Neuron (in vitro differentiated cells): ENCODE measurements around the gene ARFIP2.

Source experiments
- H2AFZ ChIP-seq: one replicate; pipeline ENCODE4 v1.6.1; 2013; ENCODE audit warnings: low read depth, mild to moderate bottlenecking, inconsistent platforms, low read length, moderate library complexity
- H3K27me3 ChIP-seq: one replicate; pipeline ENCODE4 v1.6.1; 2013; ENCODE audit warnings: low read length; ENCODE audit not compliant: insufficient read depth
- H3K36me3 ChIP-seq: one replicate; pipeline ENCODE4 v1.6.1; 2013; ENCODE audit warnings: low read length; ENCODE audit not compliant: insufficient read depth
- H3K4me1 ChIP-seq: one replicate; pipeline ENCODE4 v1.6.1; 2013; ENCODE audit warnings: low read length; ENCODE audit not compliant: insufficient read depth
- H3K4me3 ChIP-seq: 2 replicates; pipeline ENCODE4 v1.5.1; 2013; ENCODE audit warnings: mild to moderate bottlenecking, low read length, moderate library complexity
- H3K9me3 ChIP-seq: one replicate; pipeline ENCODE4 v1.6.1; 2013; ENCODE audit warnings: low read length

ARFIP2 gene

DNA sequence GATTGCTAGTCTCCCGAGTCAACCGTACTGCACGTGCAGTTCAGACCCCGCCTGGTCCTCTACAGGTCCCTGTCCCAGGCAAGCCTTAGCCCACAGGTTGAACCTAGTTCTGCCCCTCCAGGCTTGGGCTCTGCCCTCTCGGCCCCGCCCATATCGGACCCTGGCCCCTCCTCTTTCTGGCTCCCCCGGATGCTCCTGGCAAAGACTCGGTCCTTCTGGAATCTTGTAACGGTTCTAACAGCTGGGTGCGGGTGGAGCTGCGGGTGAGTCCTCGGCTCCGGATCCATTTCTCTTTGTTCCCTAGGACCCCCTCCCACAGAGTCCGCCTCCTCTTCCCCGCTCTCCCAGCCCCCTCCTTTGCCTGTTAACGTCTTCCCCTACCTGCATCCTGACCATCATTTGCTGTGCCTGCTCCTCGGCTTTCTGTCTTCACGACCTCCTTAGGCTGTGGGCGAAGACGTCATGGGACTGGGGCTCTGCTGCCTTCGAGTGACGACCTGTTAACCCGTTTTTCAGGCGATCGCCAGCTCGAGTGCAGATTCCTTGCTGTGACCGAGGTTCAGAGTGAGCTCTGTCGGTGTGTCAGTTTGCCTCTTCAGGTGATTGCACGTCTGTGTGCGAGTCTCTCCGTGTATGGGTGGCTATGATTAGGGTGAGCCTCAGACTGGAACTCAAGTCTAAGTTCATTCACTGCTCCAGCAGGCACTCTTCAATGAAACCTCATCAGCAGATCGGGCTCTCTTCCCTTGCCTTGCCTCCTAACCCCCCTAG is 16.1 kb upstream of the ARFIP2 start, which contains the start of gene DNHD1:
Gene DNHD1, plus strand, starts transcription at position 212 of the 771 bp plus-strand sequence. CDS start 936 bp downstream, outside the sequence.
- H3K36me3 ChIP-seq, result peaks cover 27% of the 10 kb centered on the region
- no peaks in the 10 kb centered on the region for H3K27me3 ChIP-seq
- H2AFZ ChIP-seq, result no peak within 1 kb of the TSS
- H3K4me3 ChIP-seq, result no peak within 1 kb of the TSS
- no peaks in the 10 kb centered on the region for H3K9me3 ChIP-seq
- H3K4me1 ChIP-seq, result no peaks in the 10 kb centered on the region

DNA sequence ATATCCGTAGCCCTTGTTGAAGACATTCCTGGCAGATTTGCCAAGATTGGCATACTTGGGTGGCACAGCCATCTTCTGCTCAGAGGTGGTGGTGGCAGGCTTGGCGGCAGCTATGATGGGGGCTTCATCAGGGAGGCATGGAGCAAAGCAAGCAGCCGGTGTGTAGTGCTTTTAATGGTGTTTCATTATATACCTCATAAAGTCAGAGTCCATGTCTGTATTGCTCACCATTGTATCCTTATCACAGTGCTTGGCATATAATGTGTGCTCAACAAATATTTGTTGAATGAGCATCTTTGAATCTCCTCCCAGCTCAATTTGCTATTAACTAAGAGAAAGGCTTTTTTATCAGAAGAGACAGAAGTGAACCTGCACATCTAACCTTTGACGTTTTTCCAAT is 8.2 kb upstream of the ARFIP2 start:
- no peak overlapping the region for H3K4me3 ChIP-seq
- no peak overlapping the region for H2AFZ ChIP-seq
- H3K4me1 ChIP-seq, result no peaks in the 10 kb centered on the region
- no peaks in the 10 kb centered on the region for H3K9me3 ChIP-seq
- H3K27me3 ChIP-seq, result no peaks in the 10 kb centered on the region
- H3K36me3 ChIP-seq, result peaks cover 52% of the 10 kb centered on the region

- no peaks in the 10 kb centered on the region for H3K4me1 ChIP-seq
- peaks cover 54% of the 10 kb centered on the region for H3K36me3 ChIP-seq
- H3K4me3 ChIP-seq, result no peak overlapping the region
- no peaks in the 10 kb centered on the region for H3K9me3 ChIP-seq
- no peaks in the 10 kb centered on the region for H3K27me3 ChIP-seq
- no peak overlapping the region for H2AFZ ChIP-seq
These were observed 7.7 kb upstream of the ARFIP2 start for GRCh38 chr11:6488821-6489220.

DNA sequence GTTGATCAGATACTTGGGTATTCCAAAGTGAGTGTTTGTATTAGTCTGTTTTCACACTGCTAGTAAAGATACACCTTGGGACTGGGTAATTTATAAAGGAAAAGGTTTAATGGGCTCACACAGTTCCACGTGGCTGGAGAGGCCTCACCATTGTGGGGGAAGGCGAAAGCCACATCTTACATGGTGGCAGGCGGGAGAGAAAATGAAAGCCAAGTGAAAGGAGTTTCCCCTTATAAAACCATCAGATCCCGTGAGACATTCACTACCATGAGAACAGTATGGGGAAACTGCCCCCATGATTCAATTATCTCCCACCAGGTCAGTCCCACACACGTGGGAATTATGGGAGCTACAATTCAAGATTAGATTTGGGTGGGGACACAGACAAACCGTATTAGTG is 7.2 kb upstream of the ARFIP2 start:
- Histone ChIP-seq H3K9me3 (no peaks in the 10 kb centered on the region), H3K4me3 (no peak overlapping the region), H2AFZ (no peak overlapping the region), H3K4me1 (no peaks in the 10 kb centered on the region), H3K27me3 (no peaks in the 10 kb centered on the region), H3K36me3 (peaks cover 58% of the 10 kb centered on the region)

- H3K4me3 ChIP-seq, result no peak overlapping the region
- H3K27me3 ChIP-seq, result no peaks in the 10 kb centered on the region
- H3K4me1 ChIP-seq, result peaks cover 6% of the 10 kb centered on the region
- H2AFZ ChIP-seq, result no peak overlapping the region
- no peaks in the 10 kb centered on the region for H3K9me3 ChIP-seq
- H3K36me3 ChIP-seq, result peaks cover 66% of the 10 kb centered on the region
These were observed 5.8 kb upstream of the ARFIP2 start for GRCh38 chr11:6486938-6487337.

DNA sequence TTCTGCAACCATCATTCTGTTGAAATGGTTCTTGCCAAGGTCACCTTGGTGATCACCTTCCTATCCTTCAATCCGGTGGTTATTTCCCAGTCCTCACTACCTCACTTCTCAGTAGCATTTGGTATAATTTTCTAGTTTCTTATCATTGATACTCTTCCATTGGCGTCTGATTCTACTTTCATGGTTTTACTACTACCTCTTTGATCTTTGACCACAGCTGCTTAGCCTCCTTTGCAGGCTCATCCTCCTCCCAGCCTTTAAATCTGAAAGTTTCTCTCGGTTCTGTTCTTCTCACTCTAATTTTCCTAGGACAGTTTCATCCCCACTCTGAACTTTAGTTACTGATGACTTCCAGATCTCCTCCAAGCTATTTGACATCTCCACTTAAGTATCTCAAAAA is 5.1 kb upstream of the ARFIP2 start:
- H3K27me3 ChIP-seq, result no peaks in the 10 kb centered on the region
- H3K36me3 ChIP-seq, result peaks cover 62% of the 10 kb centered on the region
- no peak overlapping the region for H2AFZ ChIP-seq
- H3K4me1 ChIP-seq, result peaks cover 7% of the 10 kb centered on the region
- H3K9me3 ChIP-seq, result no peaks in the 10 kb centered on the region
- no peak overlapping the region for H3K4me3 ChIP-seq

GRCh38 chr11:6485661-6486060 is 4.5 kb upstream of the ARFIP2 start:
- Histone ChIP-seq H3K27me3 (no peaks in the 10 kb centered on the region), H3K4me3 (no peak overlapping the region), H2AFZ (no peak overlapping the region), H3K4me1 (peaks cover 9% of the 10 kb centered on the region), H3K9me3 (no peaks in the 10 kb centered on the region), H3K36me3 (peaks cover 59% of the 10 kb centered on the region)

DNA sequence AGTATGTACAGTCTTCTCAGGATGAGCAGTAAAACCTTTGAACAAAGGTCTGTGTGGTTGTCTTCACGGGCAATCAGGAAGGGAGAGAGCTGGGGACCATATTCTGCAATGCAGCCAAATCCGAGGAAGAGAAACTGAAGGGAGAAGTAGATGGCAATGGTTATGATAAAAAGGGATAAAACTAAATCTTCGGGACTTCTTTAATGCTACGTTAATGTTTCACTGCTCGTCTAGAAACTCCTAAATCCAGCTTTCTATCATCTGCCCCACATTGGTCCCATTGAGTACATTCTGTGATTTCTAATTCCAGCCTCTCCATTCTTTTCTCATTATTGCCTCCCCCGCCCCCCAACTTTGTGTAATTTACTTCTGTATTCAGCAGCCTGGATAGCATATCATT is 1.9 kb upstream of the ARFIP2 start:
- H3K9me3 ChIP-seq, result no peaks in the 10 kb centered on the region
- H3K27me3 ChIP-seq, result no peaks in the 10 kb centered on the region
- H3K4me1 ChIP-seq, result peaks cover 15% of the 10 kb centered on the region
- no peak overlapping the region for H2AFZ ChIP-seq
- peaks cover 62% of the 10 kb centered on the region for H3K36me3 ChIP-seq
- H3K4me3 ChIP-seq, result no peak overlapping the region

- no peaks in the 10 kb centered on the region for H3K27me3 ChIP-seq
- peaks cover 15% of the 10 kb centered on the region for H3K4me1 ChIP-seq
- H2AFZ ChIP-seq, result no peak overlapping the region
- peak overlapping the region; percentile 89 for H3K4me3 ChIP-seq
- H3K36me3 ChIP-seq, result peaks cover 63% of the 10 kb centered on the region
- no peaks in the 10 kb centered on the region for H3K9me3 ChIP-seq
These were observed 1.3 kb upstream of the ARFIP2 start for GRCh38 chr11:6482441-6482840.

GRCh38 chr11:6481924-6482275 is 769 bp upstream of the ARFIP2 start:
- Histone ChIP-seq H2AFZ (no peak overlapping the region), H3K4me3 (peak overlapping the region; percentile 89), H3K9me3 (no peaks in the 10 kb centered on the region), H3K4me1 (peaks cover 15% of the 10 kb centered on the region), H3K27me3 (no peaks in the 10 kb centered on the region), H3K36me3 (peaks cover 64% of the 10 kb centered on the region)

- Histone ChIP-seq H3K27me3 (no peaks in the 10 kb centered on the region), H3K4me3 (peak overlapping the region; percentile 89), H3K36me3 (peaks cover 51% of the 10 kb centered on the region), H3K4me1 (peaks cover 15% of the 10 kb centered on the region), H2AFZ (no peak overlapping the region), H3K9me3 (no peaks in the 10 kb centered on the region)
These were observed 724 bp downstream of the ARFIP2 start for GRCh38 chr11:6480299-6480914.

GRCh38 chr11:6476571-6476970 is 4.6 kb downstream of the ARFIP2 start:
- Histone ChIP-seq H3K36me3 (peaks cover 21% of the 10 kb centered on the region), H2AFZ (no peak overlapping the region), H3K4me3 (no peak overlapping the region), H3K27me3 (no peaks in the 10 kb centered on the region), H3K9me3 (no peaks in the 10 kb centered on the region), H3K4me1 (peaks cover 17% of the 10 kb centered on the region)

- H3K27me3 ChIP-seq, result no peaks in the 10 kb centered on the region
- peaks cover 17% of the 10 kb centered on the region for H3K4me1 ChIP-seq
- no peak overlapping the region for H2AFZ ChIP-seq
- peaks cover 21% of the 10 kb centered on the region for H3K36me3 ChIP-seq
- no peaks in the 10 kb centered on the region for H3K9me3 ChIP-seq
- no peak overlapping the region for H3K4me3 ChIP-seq
These were observed 5.2 kb downstream of the ARFIP2 start for GRCh38 chr11:6475936-6476335.
